HuH-7.5 (cell line): Measurements from ENCODE around the gene MEF2C.

Experiments used
- DNase-seq: peaks from one replicate; pipeline ENCODE4 v3.0.0; 2011; ENCODE audit warnings: low spot score

Gene MEF2C

DNA sequence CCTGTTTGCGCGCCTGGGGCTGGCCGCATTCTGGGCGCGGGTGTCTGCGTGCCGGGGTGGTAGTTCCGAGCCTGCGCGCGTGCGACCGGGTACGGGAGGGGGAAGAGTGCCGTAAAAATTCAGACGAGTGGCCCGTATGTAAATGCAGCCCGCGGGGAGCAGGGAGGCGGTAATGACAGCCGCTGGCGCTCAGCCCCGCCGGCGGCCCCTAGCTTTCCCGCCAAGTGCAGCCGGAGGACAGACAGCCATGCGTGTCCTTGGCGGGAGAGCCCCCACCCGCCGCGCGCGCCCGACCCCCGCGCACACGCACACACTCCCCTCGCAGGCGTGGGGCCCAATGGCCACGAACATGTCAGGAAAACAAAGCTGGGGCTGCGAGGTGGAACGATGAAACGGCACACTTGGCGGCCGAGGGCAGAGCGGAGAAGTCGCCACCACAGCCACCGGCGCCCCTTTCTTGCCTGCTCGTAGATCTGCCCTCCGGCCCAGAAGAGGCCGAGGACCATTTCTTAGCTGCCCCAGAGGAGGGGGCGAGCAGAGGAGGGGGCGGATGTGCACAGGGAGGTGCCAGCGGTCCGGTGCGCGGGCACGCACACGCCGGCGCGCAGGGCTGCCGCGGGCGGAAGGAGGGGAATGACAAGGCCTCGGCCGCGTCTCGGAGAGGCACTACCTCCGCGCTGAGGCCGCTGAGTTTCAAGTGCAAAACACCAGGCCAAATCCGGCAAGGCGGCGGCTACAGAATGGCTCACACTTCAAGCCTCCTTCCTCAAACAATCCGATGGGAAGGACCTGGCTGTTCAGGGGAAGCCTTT, 208.4 kb downstream of the MEF2C start:
- DNase-seq = peak; percentile 31

DNA sequence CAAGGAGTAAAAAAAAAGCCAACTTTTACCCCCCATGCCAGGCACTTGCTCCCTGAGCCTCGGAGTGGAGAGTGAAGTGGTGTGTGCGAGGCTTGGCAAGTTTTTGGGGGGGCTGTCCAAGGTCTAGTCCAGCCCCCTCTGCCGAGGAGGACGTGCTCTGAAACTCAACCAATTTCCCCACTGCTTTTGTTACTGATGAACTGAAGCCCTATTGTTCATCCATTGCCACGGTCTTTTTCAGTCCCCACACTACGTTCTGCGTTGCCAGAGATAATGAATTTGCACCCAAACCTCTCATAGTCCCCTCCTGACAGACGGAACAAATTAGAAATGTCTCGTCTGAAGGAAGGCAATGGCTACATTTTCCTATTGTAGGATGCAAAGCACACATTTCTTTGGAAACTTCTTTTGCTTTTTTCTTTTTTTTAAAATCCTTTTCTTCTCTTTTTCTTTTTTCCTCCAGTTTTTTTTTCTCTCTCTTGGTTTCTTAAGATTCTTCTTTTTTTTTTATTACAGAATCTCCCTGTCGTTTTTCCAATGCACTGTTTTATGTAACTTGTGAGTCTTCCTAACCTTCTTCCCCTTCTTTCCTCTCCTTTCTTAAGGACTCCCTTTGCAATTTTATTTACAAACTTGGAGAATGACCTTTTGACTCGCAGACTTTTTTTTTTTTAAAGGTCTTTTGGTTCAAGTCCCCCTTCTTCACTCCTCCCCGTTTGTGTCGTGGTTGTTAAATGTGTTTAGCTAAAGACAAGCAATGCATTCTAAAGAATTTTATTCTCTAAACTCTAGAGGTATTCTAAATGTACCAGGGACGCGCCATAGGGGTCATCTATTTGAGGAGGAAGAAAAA, 209.5 kb downstream of the MEF2C start:
- DNase-seq = no peak

DNA sequence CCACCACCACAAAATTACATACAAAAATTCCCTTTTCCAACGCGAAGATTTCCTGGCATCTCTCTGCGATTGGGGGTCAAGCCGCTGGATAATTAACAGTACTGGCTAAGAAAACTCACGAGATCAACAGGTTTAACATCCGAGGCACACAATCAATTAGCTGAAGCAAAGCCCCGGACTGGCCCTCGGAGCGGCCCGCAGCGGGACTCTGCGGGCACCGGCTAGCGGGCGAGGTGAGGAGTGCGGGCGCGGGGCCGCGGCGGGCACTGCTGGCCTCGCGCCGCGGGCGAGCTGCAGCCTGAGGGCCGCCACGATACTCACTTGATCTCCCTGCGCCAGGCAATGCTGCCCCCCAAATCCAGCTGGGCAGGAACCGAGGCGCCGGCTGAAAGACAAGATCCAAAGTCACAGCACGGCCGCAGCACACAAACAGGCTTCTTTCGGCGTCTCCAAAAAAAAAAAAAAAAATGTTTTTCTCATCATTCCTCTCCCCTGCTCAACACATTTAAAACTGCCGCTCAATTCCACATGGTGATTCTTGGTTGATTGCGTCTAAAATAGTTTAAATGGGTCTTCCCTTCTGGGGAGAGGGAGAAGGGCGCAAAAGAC, 210.2 kb downstream of the MEF2C start:
- no peak for DNase-seq

DNA sequence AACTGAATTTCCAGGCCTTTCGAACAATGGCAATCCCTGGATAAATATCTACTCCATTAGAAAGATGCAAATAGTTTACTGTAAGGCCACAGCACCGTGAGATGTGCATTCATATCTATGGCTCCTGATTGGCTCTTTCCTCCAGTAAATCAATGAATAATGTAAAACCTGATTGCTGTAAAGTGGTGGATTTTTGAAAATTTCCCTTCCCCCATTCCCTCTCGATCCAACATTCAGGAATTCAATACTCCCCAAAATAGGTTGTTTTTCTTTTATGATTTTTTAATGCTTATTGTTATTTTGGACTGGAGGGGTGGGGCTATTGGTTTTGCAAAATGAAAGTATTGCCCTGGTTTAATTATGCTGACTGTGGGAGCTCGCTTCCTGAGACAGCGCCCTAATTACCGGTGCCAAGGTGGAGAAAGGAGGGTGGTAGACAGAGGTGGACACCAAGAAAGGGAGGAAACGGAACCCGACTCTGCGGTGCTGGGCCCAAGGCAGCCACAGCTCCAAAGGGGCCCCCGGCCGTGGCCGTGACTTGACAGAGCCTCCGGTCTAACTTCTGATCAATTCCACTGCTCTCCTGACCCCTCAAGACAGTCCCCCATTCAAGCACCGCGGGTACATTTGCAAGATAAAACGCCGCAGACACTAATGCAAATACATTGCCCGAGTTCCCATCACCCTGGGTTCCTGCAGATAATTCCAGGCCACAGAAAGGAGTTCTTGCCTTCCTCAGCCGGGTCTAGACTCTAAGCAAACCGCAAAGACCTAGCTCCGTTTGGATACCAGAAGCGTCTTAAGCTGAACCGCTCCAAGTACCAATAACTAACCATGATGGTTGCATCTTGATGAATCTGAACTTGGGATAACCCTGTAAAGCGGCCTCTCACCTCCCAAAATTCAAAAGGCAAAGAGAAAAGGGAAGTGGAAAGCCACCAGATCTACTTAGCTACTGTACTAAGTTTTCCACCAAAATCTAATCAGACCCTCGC, 211.2 kb downstream of the MEF2C start:
- DNase-seq = no peak

DNA sequence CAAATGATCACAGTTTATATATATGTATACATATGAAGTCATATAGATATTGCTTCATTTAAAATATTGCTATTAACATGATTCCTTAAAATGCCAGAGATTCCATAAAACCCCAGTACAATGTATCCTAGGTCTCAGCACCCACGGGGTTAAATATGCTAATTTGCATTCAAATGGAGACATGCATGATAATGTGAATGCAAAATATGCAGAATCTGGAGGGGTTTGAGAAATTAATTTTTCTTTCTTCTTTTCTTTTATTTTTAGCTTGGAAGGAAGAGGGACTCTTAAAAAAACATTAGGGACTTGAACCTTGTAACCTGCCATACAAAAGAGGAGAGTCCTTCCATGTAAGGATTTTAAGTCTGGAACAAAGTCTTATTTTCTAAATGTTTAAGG, 211.9 kb downstream of the MEF2C start:
- DNase-seq = no peak

DNA sequence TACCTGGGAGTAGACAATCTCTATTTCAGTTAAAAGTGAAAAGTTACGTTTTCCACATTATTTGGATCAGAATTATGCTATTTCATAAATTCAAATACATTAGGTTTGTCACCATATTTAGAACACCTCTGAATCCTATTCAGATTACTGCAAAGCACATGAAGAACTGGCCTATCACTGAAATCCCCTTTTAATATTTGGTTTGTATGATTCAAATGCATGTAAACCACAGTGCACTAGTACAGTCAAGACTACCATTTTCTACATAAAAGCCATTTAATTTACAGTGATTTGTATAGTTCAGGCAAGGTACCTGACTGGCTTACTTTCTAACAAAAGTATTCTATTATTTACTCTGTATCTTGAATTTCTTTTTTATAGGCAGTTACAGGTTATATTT, 212.5 kb downstream of the MEF2C start:
- DNase-seq = no peak

DNA sequence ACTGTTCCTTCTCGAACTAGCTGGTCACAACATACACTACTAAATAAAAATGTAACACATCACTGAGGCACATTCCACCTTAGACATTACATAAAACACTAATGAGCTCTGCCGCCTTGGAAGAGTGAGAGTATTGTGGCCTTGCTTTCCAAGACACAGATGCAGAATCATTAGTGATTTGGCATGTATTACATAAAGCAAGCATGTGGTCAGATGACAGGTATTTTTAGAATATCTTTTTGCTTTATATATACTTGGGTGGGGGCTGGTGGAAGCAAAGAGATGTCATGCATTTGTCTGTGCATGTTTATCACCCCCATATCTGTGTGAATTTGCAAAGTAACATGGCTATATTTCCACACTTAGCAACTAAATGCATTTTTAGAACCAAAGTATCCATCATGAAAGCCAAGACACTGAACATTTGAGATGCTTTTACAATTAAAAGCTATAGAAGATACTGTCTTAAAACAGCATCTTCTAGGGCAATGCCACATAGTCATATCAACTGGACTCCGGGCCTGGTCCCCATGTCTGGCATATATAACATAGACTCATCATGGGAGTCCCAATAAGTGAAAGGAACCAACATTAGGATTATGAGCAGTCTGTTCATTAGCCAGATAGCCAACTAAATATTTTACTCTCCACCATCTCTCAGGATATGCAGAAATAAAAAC, 213.5 kb downstream of the MEF2C start:
- no peak for DNase-seq

DNA sequence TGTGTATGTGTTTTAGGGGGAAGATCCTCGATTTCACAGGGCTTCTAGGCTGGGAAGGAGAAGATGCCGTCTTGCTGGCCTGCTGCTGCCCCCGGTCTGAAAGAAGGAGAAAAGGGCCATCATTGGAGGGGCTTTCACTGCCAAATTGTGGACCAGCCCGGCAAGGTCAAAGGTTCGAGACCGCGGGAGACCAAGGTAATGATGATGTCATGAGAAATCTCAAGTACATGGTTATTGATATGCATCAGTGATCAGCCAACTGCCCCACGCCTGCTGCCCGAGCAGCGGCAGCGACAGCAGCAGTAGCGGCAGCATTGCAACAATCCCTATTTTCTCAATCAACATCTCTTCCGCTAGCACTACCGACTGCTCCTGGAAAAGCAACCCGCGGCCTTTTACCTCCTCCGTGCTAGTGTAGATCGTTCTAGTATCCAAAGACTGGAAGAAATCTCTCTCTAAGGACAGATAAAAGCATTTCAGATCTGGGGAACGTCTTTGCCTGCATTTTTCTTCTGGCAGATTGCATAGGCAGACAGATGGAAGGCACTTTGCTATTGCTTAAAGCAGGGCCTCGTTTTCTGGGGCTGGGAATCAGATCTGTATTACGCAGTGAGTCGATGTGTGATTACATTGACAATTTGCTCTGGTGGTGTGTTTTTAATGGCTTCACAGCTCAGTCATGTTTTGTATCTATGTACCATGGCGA, 215.3 kb downstream of the MEF2C start:
- DNase-seq = no peak
